Upper lobe of right lung (tissue), 1 donor: ENCODE results near the gene G6PC3. TPM values are rescaled to one million over a fixed set of nuclear protein-coding genes. Genes with fewer than 3 reads are reported as not detected.

ENCODE experiments used
- ATAC-seq: fragments of 200-7000 bp; cut with Tn5 transposase; one replicate; pipeline ENCODE4 v1.9.1; 2020; ENCODE audit warnings: mild to moderate bottlenecking, moderate library complexity
- DNase-seq: peaks from one replicate; pipeline ENCODE4 v3.0.0-alpha.2; 2020
- H3K27ac ChIP-seq: fragments of 200-600 bp; one replicate; pipeline ENCODE4 v1.8.0; 2022
- H3K27me3 ChIP-seq: fragments of 200-600 bp; one replicate; pipeline ENCODE4 v1.8.0; 2022; ENCODE audit warnings: mild to moderate bottlenecking
- H3K36me3 ChIP-seq: fragments of 200-600 bp; one replicate; pipeline ENCODE4 v1.8.0; 2022
- H3K4me1 ChIP-seq: fragments of 200-600 bp; one replicate; pipeline ENCODE4 v1.8.0; 2022
- H3K4me3 ChIP-seq: fragments of 200-600 bp; one replicate; pipeline ENCODE4 v1.8.0; 2022; ENCODE audit warnings: mild to moderate bottlenecking
- H3K9me3 ChIP-seq: fragments of 200-600 bp; one replicate; pipeline ENCODE4 v1.8.0; 2022
- CTCF ChIP-seq: fragments of 200-600 bp; IDR thresholded peaks from one replicate; pipeline ENCODE4 v1.8.0; 2022; ENCODE audit warnings: antibody characterized with exemption
- intact Hi-C: fragments of 100-400 bp; cut with DNase I; formaldehyde crosslinking; loops from one replicate; pipeline ENCODE4 v1.11.0; 2022
- total RNA-seq: library from RNA; stranded (reverse); fragmentation: NEBNext Ultra II Directional; extraction: Animal tissue kit (Norgen Biotek cat#: 25700); gene quantifications from one replicate; pipeline ENCODE4 v1.2.1, GENCODE V29; 2021
- donor health status: DM: no; HTN: yes; CAD: no; lungs with severe emphysema.

Gene G6PC3
- total RNA-seq, 1 donor from 2014 or later, result 39.7 TPM

GRCh38 chr17:44063704-44064639 is 6.6 kb upstream of the G6PC3 start:
- no peak for TF ChIP-seq CTCF
- no peak for DNase-seq
- H3K9me3 ChIP-seq, result no peaks in the 10 kb centered on the region
- H3K36me3 ChIP-seq, result peaks cover 51% of the 10 kb centered on the region
- no peak for ATAC-seq
- intact Hi-C loops, result no loop called here
- H3K4me3 ChIP-seq, result no peak overlapping the region
- no peak overlapping the region for H3K27ac ChIP-seq
- peaks cover 19% of the 10 kb centered on the region for H3K4me1 ChIP-seq
- H3K27me3 ChIP-seq, result no peaks in the 10 kb centered on the region

GRCh38 chr17:44065668-44066203 is 4.8 kb upstream of the G6PC3 start:
- H3K36me3 ChIP-seq, result peaks cover 35% of the 10 kb centered on the region
- intact Hi-C loops, result no loop called here
- no peak for TF ChIP-seq CTCF
- peak overlapping the region; percentile 67 for H3K4me3 ChIP-seq
- ATAC-seq (no peak), DNase-seq (no peak)
- no peaks in the 10 kb centered on the region for H3K27me3 ChIP-seq
- peaks cover 23% of the 10 kb centered on the region for H3K4me1 ChIP-seq
- no peaks in the 10 kb centered on the region for H3K9me3 ChIP-seq
- peak overlapping the region; percentile 89 for H3K27ac ChIP-seq

GRCh38 chr17:44066204-44066930 is 4.2 kb upstream of the G6PC3 start, which contains the start of gene LSM12:
LSM12 (minus strand) TSS chr17:44066671; CDS start chr17:44066587, 84 bp downstream.
- H3K27me3 ChIP-seq, result no peaks in the 10 kb centered on the region
- intact Hi-C loops, result no loop called here
- TF ChIP-seq CTCF, result no peak
- H3K9me3 ChIP-seq, result no peaks in the 10 kb centered on the region
- H3K4me1 ChIP-seq, result peaks cover 25% of the 10 kb centered on the region
- ATAC-seq (peak; percentile 89), DNase-seq (peak; percentile 97)
- H3K27ac ChIP-seq, result peak within 1 kb of the TSS; percentile 89
- H3K4me3 ChIP-seq, result peak within 1 kb of the TSS; percentile 67
- peaks cover 28% of the 10 kb centered on the region for H3K36me3 ChIP-seq

GRCh38 chr17:44067545-44067940 is 3.0 kb upstream of the G6PC3 start:
- intact Hi-C loops, result no loop called here

More at GRCh38 chr17:44067545-44067940, 3.0 kb upstream of the G6PC3 start:
- H3K4me1 ChIP-seq, result peaks cover 37% of the 10 kb centered on the region
- DNase-seq (no peak), ATAC-seq (no peak)
- no peaks in the 10 kb centered on the region for H3K9me3 ChIP-seq
- peak overlapping the region; percentile 89 for H3K27ac ChIP-seq
- no peak for TF ChIP-seq CTCF
- peaks cover 18% of the 10 kb centered on the region for H3K36me3 ChIP-seq
- H3K4me3 ChIP-seq, result peak overlapping the region; percentile 67
- no peaks in the 10 kb centered on the region for H3K27me3 ChIP-seq
